GM12891 (cell line): ENCODE measurements around the gene LRMDA.

ENCODE experiments used
- POLR2AphosphoS5 ChIP-seq: IDR thresholded peaks from 2 replicates; pipeline ENCODE4 v1.6.1; 2011; ENCODE audit warnings: low read depth, low read length, control low read depth
- SPI1 ChIP-seq: IDR thresholded peaks from 2 replicates; pipeline ENCODE4 v1.6.1; 2011; ENCODE audit warnings: low read depth, low read length, control low read depth

DNA sequence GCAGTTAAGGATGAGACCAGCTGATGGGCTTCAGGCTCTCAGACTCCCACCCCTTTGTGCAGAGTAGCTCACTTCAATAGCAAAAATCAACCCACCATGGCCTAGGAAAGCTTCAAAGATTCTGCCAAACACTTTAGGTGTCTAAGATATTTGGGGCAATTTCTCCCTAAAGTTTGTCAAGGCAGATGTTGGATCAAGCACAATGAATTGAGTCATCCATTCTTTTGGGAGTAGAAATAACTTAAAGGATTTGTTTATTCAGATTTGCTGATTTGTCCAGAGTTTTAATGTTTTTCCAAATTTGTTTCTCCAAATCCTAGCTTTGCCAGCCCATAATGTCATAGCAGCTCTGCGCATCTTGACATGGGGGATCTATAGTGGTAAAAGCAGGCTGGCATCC lies 855.1 kb downstream of the LRMDA start:
- TF ChIP-seq POLR2AphosphoS5, result no peak
- no peak for TF ChIP-seq SPI1
